Measurements from ENCODE around the gene MPP3.

DNA sequence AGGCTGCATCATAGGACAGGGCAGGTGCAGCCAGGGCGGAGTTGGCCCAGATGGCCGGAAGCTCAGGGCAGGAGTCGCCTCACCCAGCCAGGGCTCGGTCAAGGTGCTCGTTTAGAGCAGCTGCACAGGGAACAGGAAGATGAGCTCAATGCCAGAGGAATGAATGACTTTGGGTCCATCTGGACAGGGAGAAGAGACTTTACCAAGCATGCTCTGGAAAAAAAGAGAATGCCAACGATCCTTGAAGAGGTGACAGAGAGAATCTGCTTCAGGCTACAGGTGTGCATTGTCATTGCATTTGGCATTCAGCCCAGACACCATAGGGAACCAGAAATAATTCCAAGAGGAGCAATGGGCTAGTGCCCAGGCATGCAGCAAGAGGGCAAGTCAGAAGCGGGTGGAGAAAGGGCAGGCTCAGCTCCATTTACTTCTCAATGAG, 6.7 kb upstream of the MPP3 start:
- TF ChIP-seq POLR2A (IDR thresholded peaks at IDR 0.05; ENCODE audit: borderline replicate concordance, extremely low read depth, insufficient read depth, insufficient read length) (peak; percentile 39), CTCF (IDR thresholded peaks at IDR 0.05 in 2 of 3, conservative IDR thresholded peaks at IDR 0.05 in 1 of 3; ENCODE audit: borderline replicate concordance in 1 of 3, insufficient read depth in 1 of 3, low read depth in 2 of 3, low read length in 2 of 3) (no peak)
- TF ChIP-seq, protein P1, sequence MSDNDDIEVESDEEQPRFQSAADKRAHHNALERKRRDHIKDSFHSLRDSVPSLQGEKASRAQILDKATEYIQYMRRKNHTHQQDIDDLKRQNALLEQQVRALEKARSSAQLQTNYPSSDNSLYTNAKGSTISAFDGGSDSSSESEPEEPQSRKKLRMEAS (IDR thresholded peaks at IDR 0.05), result peak; percentile 69
